GM21529 (cell line): ENCODE measurements around the gene AARS1.
A peak's percentile ranks its signal among the peaks of the same experiment; 100 is the strongest.
"Not testable (repeated sequence)": the region's sequence is repeated elsewhere in the genome, so short reads cannot be mapped to it uniquely, and the experiment has no call there.

Experiments
- ATAC-seq: cut with Tn5 transposase; IDR thresholded peaks from one replicate; pipeline ENCODE4 v1.9.1; 2021; ENCODE audit not compliant: unreplicated experiment

AARS1 gene

GRCh38 chr16:70276392-70276791 is 12.9 kb downstream of the AARS1 start:
- ATAC-seq: no peak

DNA sequence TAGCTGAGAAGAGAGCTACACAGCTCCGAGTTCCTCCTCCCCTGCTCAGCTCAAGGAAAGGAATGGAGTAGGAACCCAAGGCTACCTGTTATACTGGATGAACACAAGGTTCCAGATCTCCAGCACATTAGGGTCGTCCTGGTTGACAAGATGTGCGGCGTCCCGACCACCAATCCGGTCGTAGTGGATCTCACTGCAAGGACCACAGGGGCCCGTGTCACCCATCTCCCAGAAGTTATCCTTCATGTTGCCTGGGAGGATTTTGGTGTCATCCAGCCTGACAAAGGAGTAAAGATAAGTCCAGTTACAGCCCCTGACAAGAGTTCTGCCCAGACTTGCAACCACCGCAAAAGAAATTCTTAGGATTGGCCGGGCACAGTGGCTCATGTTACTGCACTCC is 17.6 kb downstream of the AARS1 start:
- no peak for ATAC-seq

DNA sequence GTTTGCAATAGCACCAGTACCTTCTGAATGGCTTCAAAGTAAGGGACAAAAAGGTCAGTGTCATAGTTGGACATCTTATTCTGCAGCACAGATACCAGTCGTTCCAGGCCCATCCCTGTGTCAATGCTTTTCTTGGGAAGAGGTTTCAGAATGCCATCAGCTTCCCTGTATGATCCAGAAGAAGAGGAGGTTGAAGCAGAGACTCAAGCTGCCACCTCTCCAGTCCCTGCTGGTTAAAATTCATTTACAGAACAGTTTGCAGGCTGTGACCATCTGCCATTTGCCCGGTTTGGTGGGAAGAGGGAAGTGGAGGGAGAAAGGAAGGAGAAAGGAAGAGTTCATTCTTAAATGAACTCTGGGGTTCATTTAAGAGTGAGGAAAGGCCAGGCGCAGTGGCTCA is 19.1 kb downstream of the AARS1 start:
- no peak for ATAC-seq

- ATAC-seq: no peak
These were observed 19.8 kb downstream of the AARS1 start for GRCh38 chr16:70269471-70269870.

DNA sequence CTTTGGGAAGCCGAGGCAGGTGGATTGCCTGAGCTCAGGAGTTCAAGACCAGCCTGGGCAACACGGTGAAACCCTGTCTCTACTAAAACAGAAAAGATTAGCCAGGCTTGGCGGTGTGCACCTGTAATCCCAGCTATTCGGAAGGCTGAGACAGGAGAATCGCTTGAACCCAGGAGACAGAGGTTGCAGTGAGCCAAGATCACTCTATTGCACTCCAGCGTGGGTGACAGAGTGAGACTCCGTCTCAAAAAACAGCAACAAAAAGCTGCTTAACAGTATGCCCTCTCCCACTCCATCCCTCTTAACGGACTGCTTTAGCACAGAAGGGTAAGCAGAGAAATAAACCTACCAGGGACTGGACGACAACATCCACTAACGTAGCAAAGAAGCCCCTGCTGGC is 21.4 kb downstream of the AARS1 start:
- ATAC-seq: not testable (repeated sequence)

- ATAC-seq: no peak
These were observed 21.8 kb downstream of the AARS1 start for GRCh38 chr16:70267516-70267915.

DNA sequence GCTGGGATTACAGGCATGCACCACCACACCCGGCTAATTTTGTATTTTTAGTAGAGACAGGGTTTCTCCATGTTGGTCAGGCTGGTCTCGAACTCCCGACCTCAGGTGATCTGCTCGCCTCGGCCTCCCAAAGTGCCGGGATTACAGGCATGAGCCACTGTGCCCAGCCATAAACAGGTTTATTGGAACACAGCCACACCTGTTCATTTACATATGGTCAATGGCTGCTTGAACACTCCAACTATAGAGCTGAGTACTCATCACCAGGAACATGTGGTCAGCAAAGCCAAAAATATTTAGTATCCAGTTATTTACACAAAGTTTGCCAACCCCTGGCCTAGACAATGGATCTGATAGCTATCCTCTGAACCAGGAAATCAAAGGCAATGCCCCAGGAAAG is 29.4 kb downstream of the AARS1 start:
- not testable (repeated sequence) for ATAC-seq

DNA sequence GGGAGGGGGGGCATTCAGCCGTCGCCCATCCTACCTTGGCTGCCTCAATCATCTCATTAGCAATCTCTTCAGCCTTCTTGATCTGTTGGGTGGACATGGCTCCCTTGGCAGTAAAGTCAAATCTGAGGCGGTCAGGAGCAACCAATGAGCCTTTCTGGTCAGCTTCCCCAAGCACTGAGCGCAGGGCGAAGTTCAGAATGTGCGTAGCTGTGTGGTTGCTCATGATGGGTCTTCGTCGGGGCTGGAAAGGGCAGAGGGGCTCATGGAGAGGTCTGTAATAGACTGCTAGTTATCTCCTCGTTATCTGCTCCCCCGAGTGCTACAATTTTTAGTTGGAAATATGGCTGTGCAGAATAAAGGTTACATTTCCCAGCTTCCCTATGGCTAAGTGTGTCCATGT is 30.4 kb downstream of the AARS1 start:
- no peak for ATAC-seq

DNA sequence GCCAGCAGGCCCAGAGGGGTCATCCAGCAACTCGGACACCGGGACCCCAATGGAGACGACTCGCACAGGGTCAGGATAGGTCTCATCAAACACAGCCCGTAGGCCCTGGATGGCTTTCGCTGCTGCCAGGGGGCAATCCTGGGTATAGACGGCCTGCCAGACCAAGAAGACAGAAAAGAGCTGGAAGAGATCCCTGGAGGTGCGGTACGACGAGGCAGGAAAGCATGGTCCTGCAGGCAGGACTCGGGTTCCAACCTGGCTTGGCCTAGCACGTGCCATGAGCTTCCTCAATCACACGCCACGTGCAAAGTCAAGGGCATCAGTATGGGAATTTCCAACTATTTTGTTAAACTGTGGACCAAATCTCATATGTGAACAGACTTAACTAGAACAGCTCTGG is 31.2 kb downstream of the AARS1 start:
- no peak for ATAC-seq

GRCh38 chr16:70257391-70257790 is 31.9 kb downstream of the AARS1 start:
- ATAC-seq: no peak

- no peak for ATAC-seq
These were observed 33.7 kb downstream of the AARS1 start for GRCh38 chr16:70255574-70255973.

- no peak for ATAC-seq
These were observed 34.4 kb downstream of the AARS1 start for GRCh38 chr16:70254965-70255286.

DNA sequence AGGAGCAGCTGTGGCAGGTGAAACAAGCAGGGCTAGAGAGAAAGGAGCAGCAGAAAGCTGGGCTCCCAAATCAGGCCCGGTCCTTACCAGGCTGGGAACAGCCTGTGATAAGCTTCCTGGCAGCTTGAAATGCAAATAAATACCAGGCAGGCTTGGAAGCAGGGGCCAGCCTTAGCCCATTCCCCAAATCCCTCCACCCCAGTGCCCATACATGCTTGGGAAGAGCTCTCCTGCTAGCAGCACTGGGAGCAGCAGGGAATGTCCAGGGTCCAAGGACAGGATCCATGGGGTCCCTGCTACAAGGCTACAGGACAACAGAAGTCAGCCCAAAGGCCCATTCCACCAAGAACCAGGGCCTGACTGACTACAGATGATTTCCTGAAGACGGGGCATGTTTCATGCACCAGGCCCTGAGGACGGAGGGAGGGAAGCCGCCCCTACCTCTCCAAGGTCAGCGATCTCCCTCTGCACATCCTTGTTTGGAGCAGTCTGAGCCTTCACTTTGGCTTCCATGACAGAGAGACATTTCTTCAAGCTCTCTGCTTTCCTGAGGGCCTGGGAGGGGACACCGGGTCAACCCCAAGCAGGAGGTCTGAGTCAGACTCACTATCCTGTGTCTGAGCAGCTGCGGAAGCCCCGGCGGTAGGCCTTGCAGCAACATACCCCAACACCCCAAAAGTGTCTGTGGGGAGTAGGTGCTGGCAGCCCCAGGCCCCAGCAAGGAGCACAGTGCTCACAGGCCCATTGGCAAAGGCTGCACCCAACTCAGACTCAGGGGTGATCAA is 34.9 kb downstream of the AARS1 start:
- ATAC-seq: no peak

DNA sequence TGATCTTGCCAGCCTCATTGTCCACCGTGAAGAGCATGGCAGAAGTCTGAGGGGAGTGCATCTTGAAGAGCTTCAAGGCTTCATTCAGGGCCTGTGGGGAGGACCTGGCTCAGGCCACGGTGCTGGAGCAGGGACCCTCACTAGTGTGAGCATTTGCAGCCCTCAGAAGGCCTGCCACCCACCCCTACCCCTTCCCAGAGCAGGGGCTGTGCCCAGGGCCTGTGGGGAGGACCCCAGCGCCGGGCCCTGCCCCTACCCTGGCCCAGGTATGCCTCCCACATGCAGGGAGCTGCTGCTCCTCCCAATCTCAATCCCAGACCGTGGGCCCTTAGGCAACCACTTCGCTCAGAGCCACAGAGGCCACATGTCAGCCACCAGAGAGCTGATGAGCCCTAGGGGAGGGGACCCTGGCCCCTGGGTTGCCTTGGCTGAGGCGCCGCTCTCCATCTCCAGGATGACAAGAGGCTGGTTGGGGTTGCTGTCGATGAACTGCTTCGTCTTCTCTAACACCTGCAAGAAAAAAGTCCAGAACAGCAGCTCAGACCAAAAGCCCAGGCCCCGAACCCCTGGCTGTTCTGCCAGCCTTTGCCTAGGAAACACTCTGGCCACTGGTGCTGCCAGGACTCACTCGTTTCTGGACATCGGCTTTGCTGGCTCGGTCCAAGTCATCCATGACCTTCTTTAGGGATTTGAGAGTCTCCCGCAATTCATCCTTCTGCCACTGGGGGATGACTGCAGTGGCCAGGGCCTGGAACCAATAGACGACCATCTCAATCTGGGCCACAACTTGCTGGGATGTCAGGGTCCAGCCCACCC is 35.8 kb downstream of the AARS1 start:
- no peak for ATAC-seq

GRCh38 chr16:70252355-70252988 is 36.8 kb downstream of the AARS1 start:
- no peak for ATAC-seq

DNA sequence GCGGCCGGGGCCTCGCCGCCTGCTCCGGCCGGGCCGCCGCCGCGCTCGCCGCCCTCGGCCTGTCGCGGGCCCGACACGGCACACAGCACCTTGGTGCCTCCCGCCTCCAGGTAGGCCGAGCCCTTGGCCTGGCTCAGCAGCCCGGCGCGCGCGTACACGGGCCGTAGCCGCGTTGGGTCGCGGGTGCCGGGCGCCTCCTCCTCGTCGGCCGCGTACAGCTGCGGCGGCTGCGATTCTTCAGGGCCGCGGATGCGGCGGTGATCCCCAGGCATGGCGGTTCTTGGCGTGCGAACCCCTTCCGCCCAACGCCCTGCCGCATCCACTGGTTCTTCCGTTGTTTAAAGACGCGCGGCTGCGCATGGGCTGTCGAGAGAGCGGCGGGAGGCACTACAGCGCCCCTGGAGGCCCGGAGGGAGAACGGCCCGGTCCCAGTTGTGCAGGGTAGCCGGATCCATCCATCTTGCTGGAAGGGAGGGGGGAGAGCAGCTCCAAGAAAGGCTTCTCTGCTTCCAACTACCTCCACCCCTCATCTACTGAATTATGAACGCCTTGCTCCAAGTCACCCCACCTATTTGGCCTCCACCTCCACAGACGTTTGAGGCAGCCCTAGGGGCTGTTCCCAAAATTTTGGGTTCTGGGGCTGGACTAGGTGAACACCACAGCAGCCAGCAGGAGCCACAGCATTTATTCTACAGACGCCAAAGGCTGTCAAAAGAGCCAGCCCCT is 37.5 kb downstream of the AARS1 start, which contains the start of gene EXOSC6:
TSS of gene EXOSC6 (minus strand) at position 312 of the 726 bp plus-strand sequence. CDS start at position 272, 40 bp downstream.
- ATAC-seq: peak; percentile 83

DNA sequence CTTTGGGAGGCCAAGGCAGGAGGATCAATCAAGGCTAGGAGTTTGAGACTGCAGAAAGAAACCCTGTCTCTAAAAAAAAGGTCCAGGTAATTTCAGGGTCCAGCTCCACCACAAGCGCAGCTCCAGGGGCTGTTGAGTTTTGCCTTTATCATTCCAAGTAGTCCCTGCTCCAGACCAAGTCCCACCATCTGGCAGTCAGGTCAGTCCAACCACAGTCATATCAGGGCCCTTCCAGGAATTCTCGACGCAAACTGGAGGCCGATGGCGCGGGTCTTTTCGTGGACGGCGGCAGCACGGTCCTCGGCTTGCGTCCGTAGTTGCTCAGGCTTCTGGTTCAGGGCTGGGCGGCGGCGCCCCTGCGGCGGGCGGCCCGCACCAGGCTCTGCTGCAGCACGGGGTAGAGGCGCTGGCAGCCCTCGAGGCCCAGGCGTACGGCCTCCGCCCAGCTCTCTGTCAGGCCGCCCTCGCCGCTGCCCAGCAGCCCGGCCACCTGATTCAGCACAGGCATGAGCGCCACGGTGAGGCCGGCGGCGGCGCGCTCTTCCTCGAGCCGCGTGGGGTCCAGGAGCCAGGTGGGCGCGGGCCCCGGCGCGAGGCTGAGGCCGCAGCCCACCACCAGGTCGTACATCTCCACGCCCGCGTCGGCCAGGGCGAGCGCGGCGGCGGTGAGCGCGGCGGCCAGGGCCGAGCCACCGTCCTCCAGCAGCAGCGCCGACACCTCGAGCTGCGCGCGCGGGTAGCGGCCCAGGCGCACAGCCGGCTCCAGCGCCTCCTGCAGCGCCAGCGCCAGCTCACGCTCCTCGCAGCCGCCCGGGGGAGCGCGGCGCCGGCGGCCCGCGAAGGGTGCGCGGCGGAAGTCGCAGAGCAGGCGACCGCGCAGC is 38.3 kb downstream of the AARS1 start:
- ATAC-seq: peak; percentile 38

DNA sequence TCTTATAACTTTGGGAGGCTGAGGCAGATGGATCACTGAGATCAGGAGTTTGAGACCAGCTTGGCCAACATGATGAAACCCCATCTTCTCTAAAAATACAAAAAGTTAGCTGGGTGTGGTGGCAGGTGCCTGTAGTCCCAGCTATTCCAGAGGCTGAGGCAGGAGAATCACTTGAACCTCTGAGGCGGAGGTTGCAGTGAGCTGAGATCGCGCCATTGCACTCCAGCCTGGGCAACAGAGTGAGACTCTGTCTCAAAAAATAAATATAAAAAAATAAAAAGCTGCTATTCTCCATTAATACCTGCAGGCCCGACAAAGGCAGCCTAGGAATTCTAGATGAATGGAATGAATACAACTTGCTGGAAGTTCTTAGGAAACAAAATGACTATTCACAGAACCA is 39.6 kb downstream of the AARS1 start:
- ATAC-seq: not testable (repeated sequence)

GRCh38 chr16:70238773-70239172 is 50.5 kb downstream of the AARS1 start:
- ATAC-seq: not testable (repeated sequence)

DNA sequence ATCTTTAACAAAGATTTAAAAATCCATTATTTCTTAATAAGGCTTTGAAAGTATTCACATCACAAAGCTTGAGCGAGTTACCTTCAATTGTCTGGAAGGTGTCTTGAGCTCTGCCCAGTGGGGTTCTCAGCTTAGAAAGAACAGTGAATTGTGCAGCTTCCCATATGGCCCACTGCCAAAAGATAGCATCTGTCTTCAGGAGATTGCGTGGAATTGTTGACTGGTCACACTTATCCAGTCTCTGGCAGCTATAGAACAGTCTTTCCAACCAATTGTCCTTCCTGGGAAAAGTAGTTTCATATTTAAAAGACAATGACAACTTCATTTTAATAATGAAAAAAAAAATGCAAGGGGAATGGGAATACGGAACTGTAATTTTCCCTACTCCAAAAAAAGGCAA is 57.5 kb downstream of the AARS1 start:
- ATAC-seq: not testable (repeated sequence)
